SU-DHL-6 (cell line): ENCODE results near the gene ITPKB.
A peak's percentile ranks its signal among the peaks of the same experiment; 100 is the strongest.

Experiments
- H2AFZ ChIP-seq: fragments of 200-600 bp; sonication (generic); 2 replicates; pipeline ENCODE4 v1.6.1; 2014; ENCODE audit warnings: low read depth, mild to moderate bottlenecking, moderate library complexity, mixed read lengths, antibody characterized with exemption, low read length; ENCODE audit not compliant: severe bottlenecking
- H3F3A ChIP-seq: fragments of 200-600 bp; shearing (Covaris generic); 2 replicates; pipeline ENCODE4 v1.6.0; 2016; ENCODE audit warnings: antibody characterized with exemption, mild to moderate bottlenecking; ENCODE audit not compliant: insufficient read depth
- H3K27ac ChIP-seq: fragments of 200-600 bp; sonication (generic); 2 replicates; pipeline ENCODE4 v1.5.1; 2016; ENCODE audit warnings: low read depth, mild to moderate bottlenecking, low read length, moderate library complexity, mixed read lengths
- H3K27me3 ChIP-seq: fragments of 200-600 bp; sonication (generic), shearing (Covaris generic); 2 replicates; pipeline ENCODE4 v1.6.0; 2014; ENCODE audit warnings: mild to moderate bottlenecking, low read length
- H3K36me3 ChIP-seq: fragments of 200-600 bp; sonication (generic); 2 replicates; pipeline ENCODE4 v1.6.1; 2014; ENCODE audit warnings: mild to moderate bottlenecking, low read length, mixed read lengths
- H3K4me2 ChIP-seq: fragments of 300-600, 200-600 bp; shearing (Covaris generic), sonication (generic); 2 replicates; pipeline ENCODE4 v1.6.0; 2014; ENCODE audit warnings: low read length, low read depth, mild to moderate bottlenecking; ENCODE audit not compliant: poor library complexity, severe bottlenecking
- H3K4me3 ChIP-seq: fragments of 200-600 bp; sonication (generic); 2 replicates; pipeline ENCODE4 v1.5.1; 2014; ENCODE audit warnings: antibody characterized with exemption, low read length, mild to moderate bottlenecking, mixed read lengths; ENCODE audit not compliant: insufficient read depth, poor library complexity, severe bottlenecking
- H3K79me2 ChIP-seq: fragments of 200-600 bp; sonication (generic); 2 replicates; pipeline ENCODE4 v1.6.1; 2014; ENCODE audit warnings: mild to moderate bottlenecking, low read length, moderate library complexity; ENCODE audit not compliant: insufficient read depth
- H3K9ac ChIP-seq: fragments of 200-600 bp; sonication (generic); 2 replicates; pipeline ENCODE4 v1.7.0; 2014; ENCODE audit warnings: mild to moderate bottlenecking, low read length
- H3K9me2 ChIP-seq: fragments of 200-600 bp; sonication (generic); replicated peaks from 2 replicates; pipeline ENCODE4 v1.6.1; 2014; ENCODE audit warnings: low read length; ENCODE audit not compliant: insufficient read depth
- H3K9me3 ChIP-seq: fragments of 200-600 bp; sonication (generic); 2 replicates; pipeline ENCODE4 v1.6.1; 2014; ENCODE audit warnings: low read length, mixed read lengths; ENCODE audit not compliant: insufficient read depth
- H4K20me1 ChIP-seq: fragments of 200-600 bp; sonication (generic); 2 replicates; pipeline ENCODE4 v1.6.1; 2014; ENCODE audit warnings: low read depth, mild to moderate bottlenecking, antibody characterized with exemption, low read length, moderate library complexity, mixed read lengths
- CTCF ChIP-seq: fragments of 200-600 bp; sonication (generic); IDR thresholded peaks from one replicate; pipeline ENCODE4 v1.5.1; 2017; ENCODE audit warnings: antibody characterized with exemption, mild to moderate bottlenecking, low read length, moderate library complexity; ENCODE audit not compliant: insufficient read depth, poor library complexity, severe bottlenecking
- EZH2phosphoT487 ChIP-seq: fragments of 200-600 bp; sonication (generic), shearing (Covaris generic); conservative IDR thresholded peaks from 2 replicates; pipeline ENCODE4 v1.6.1; 2018; ENCODE audit warnings: mild to moderate bottlenecking, antibody characterized with exemption, low read length, moderate library complexity, mixed read lengths

ITPKB gene

GRCh38 chr1:226697151-226697928 lies 41.7 kb downstream of the ITPKB start:
- Histone ChIP-seq H2AFZ (no peak overlapping the region), H3K27ac (peak overlapping the region; percentile 38), H4K20me1 (no peaks in the 10 kb centered on the region), H3F3A (no peaks in the 10 kb centered on the region), H3K79me2 (peaks cover 16% of the 10 kb centered on the region; the same call in 1 of the 2 replicates), H3K27me3 (no peaks in the 10 kb centered on the region), H3K36me3 (peaks cover 3% of the 10 kb centered on the region; the same call in 1 of the 2 replicates), H3K4me3 (no peak overlapping the region), H3K9me3 (no peaks in the 10 kb centered on the region), H3K9me2 (no peaks in the 10 kb centered on the region), H3K9ac (no peak overlapping the region), H3K4me2 (no peak overlapping the region)
- TF ChIP-seq EZH2phosphoT487 (no peak), CTCF (no peak)

GRCh38 chr1:226696547-226696946 lies 42.5 kb downstream of the ITPKB start:
- H3K79me2 ChIP-seq: peaks cover 14% of the 10 kb centered on the region; the same call in 1 of the 2 replicates
- no peak overlapping the region for H3K4me3 ChIP-seq
- H3K27me3 ChIP-seq: no peaks in the 10 kb centered on the region
- no peak overlapping the region for H2AFZ ChIP-seq
- no peak overlapping the region for H3K4me2 ChIP-seq
- H3K9me2 ChIP-seq: no peaks in the 10 kb centered on the region
- TF ChIP-seq EZH2phosphoT487 (no peak), CTCF (no peak)
- H3K9me3 ChIP-seq: no peaks in the 10 kb centered on the region
- H3F3A ChIP-seq: no peaks in the 10 kb centered on the region
- no peak overlapping the region for H3K9ac ChIP-seq
- no peak overlapping the region for H3K27ac ChIP-seq
- H4K20me1 ChIP-seq: no peaks in the 10 kb centered on the region
- peaks cover 3% of the 10 kb centered on the region; the same call in 1 of the 2 replicates for H3K36me3 ChIP-seq

GRCh38 chr1:226695335-226695900 lies 43.7 kb downstream of the ITPKB start:
- H3K9me3 ChIP-seq: no peaks in the 10 kb centered on the region
- H3K27ac ChIP-seq: no peak overlapping the region

More at GRCh38 chr1:226695335-226695900, 43.7 kb downstream of the ITPKB start:
- Histone ChIP-seq H3F3A (no peaks in the 10 kb centered on the region), H3K4me2 (no peak overlapping the region), H3K9ac (no peak overlapping the region), H3K27me3 (no peaks in the 10 kb centered on the region), H3K36me3 (peaks cover 3% of the 10 kb centered on the region; the same call in 1 of the 2 replicates), H3K79me2 (peaks cover 8% of the 10 kb centered on the region; the same call in 1 of the 2 replicates), H4K20me1 (no peaks in the 10 kb centered on the region), H3K9me2 (no peaks in the 10 kb centered on the region), H2AFZ (no peak overlapping the region), H3K4me3 (no peak overlapping the region)
- TF ChIP-seq EZH2phosphoT487 (no peak), CTCF (no peak)
